DND-41 (cell line): Measurements from ENCODE around the gene ASB8.

Source experiments
- ATAC-seq: fragments of 200-7000 bp; cut with Tn5 transposase; 3 replicates; pipeline ENCODE4 v1.9.1; 2021; ENCODE audit warnings: low read depth; ENCODE audit not compliant: insufficient read depth
- DNase-seq: peaks from one replicate; pipeline ENCODE4 v3.0.0-alpha.2; 2020
- H2AFZ ChIP-seq: 2 replicates; pipeline ENCODE4 v1.6.0; 2012; ENCODE audit warnings: low read depth, low read length
- H3K27ac ChIP-seq: 2 replicates; pipeline ENCODE4 v1.5.1; 2012; ENCODE audit warnings: low read length, inconsistent platforms
- H3K27me3 ChIP-seq: fragments of 200-600 bp; sonication (generic); 2 replicates; pipeline ENCODE4 v1.6.0; 2012; ENCODE audit warnings: low read length, mild to moderate bottlenecking, inconsistent platforms; ENCODE audit not compliant: insufficient read depth, poor library complexity
- H3K36me3 ChIP-seq: 2 replicates; pipeline ENCODE4 v1.5.1; 2012; ENCODE audit warnings: low read length, inconsistent platforms; ENCODE audit not compliant: insufficient read depth
- H3K4me1 ChIP-seq: 2 replicates; pipeline ENCODE4 v1.5.1; 2012; ENCODE audit warnings: mild to moderate bottlenecking, low read length; ENCODE audit not compliant: insufficient read depth
- H3K4me2 ChIP-seq: 2 replicates; pipeline ENCODE4 v1.6.0; 2012; ENCODE audit warnings: mild to moderate bottlenecking, moderate library complexity, low read length, inconsistent platforms; ENCODE audit not compliant: insufficient read depth
- H3K4me3 ChIP-seq, 2 experiments: fragments of 200-600 bp in 1 of 2; shearing (Covaris generic) in 1 of 2; 2 replicates each; pipeline ENCODE4 v1.5.1; 2012 to 2016; ENCODE audit warnings: inconsistent platforms in 2 of 2, low read length in 2 of 2, mild to moderate bottlenecking in 2 of 2, low read depth in 1 of 2, moderate library complexity in 1 of 2
- H3K79me2 ChIP-seq: 2 replicates; pipeline ENCODE4 v1.6.0; 2012; ENCODE audit warnings: low read length, inconsistent platforms; ENCODE audit not compliant: insufficient read depth
- H3K9ac ChIP-seq: 2 replicates; pipeline ENCODE4 v1.6.0; 2012; ENCODE audit warnings: low read depth, mild to moderate bottlenecking, inconsistent platforms, low read length, moderate library complexity
- H3K9me3 ChIP-seq: 2 replicates; pipeline ENCODE4 v1.5.1; 2012; ENCODE audit warnings: low read length, moderate library complexity, mild to moderate bottlenecking, inconsistent platforms; ENCODE audit not compliant: insufficient read depth, severe bottlenecking
- H4K20me1 ChIP-seq: 2 replicates; pipeline ENCODE4 v1.6.0; 2012; ENCODE audit warnings: low read length; ENCODE audit not compliant: insufficient read depth
- EZH2 ChIP-seq: IDR thresholded peaks from 3 replicates; pipeline ENCODE4 v1.6.1; 2012; ENCODE audit warnings: borderline replicate concordance, low read depth, mild to moderate bottlenecking, moderate library complexity, low read length, inconsistent platforms; ENCODE audit not compliant: severe bottlenecking
- TF ChIP-seq, protein P1 (sequence below): IDR thresholded peaks from 2 replicates; pipeline ENCODE4 v1.5.1; 2012; ENCODE audit warnings: borderline replicate concordance, low read length, moderate library complexity, mild to moderate bottlenecking; ENCODE audit not compliant: poor library complexity, severe bottlenecking; ENCODE audit errors: extremely low read depth

Gene ASB8

DNA sequence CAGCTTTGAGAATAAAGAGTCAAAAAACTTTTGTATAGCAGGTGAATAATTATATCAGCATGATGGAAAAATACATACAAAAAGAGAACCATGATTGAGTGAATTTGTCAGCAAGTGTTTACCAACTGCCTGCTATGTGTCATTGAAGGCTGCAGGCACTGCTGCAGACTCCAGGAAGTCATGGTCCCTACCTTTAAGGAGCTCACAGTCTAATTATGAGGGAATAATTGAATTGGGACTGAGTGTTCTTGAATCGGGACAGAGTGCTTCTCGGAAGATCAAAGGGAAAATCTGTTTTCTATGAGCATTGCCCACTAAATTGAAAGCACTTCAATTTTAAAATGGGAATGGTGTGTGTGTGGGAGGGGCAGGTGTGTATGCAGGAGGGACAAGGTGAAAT, 36.3 kb upstream of the ASB8 start:
- Histone ChIP-seq H3K4me2 (no peak overlapping the region), H4K20me1 (no peaks in the 10 kb centered on the region), H3K27me3 (peaks cover 11% of the 10 kb centered on the region), H3K79me2 (no peaks in the 10 kb centered on the region), H3K27ac (no peak overlapping the region), H2AFZ (no peak overlapping the region), H3K4me1 (no peaks in the 10 kb centered on the region), H3K36me3 (no peaks in the 10 kb centered on the region), H3K4me3 (no peak overlapping the region), H3K9ac (no peak overlapping the region), H3K9me3 (no peaks in the 10 kb centered on the region)
- TF ChIP-seq, protein P1, sequence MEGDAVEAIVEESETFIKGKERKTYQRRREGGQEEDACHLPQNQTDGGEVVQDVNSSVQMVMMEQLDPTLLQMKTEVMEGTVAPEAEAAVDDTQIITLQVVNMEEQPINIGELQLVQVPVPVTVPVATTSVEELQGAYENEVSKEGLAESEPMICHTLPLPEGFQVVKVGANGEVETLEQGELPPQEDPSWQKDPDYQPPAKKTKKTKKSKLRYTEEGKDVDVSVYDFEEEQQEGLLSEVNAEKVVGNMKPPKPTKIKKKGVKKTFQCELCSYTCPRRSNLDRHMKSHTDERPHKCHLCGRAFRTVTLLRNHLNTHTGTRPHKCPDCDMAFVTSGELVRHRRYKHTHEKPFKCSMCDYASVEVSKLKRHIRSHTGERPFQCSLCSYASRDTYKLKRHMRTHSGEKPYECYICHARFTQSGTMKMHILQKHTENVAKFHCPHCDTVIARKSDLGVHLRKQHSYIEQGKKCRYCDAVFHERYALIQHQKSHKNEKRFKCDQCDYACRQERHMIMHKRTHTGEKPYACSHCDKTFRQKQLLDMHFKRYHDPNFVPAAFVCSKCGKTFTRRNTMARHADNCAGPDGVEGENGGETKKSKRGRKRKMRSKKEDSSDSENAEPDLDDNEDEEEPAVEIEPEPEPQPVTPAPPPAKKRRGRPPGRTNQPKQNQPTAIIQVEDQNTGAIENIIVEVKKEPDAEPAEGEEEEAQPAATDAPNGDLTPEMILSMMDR = no peak
- no peak for TF ChIP-seq EZH2
- ATAC-seq = no peak
- no peak for DNase-seq

DNA sequence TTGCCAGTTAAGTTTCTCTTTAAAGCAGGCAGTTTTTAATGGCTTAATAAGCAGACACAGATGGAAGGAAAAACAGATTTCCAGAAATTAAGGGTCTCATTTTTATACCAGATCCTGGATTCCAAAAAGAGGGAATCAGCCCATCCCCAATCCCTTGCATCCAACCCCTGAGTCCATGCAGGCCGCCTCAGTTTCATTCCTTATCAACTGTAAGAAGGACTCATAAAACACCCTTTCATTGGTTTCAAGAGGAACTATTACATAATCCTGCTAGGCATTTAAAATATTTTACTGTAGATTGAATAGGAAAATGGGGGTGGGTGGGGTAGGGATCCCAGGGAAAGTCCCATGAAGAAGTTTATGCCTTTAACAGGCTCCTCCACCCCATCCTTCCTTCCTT, 35.5 kb upstream of the ASB8 start:
- Histone ChIP-seq H3K4me2 (no peak overlapping the region), H3K9ac (no peak overlapping the region), H4K20me1 (no peaks in the 10 kb centered on the region), H3K27me3 (peaks cover 19% of the 10 kb centered on the region), H3K79me2 (no peaks in the 10 kb centered on the region), H3K4me3 (no peak overlapping the region), H3K4me1 (no peaks in the 10 kb centered on the region), H3K9me3 (no peaks in the 10 kb centered on the region), H2AFZ (no peak overlapping the region), H3K36me3 (no peaks in the 10 kb centered on the region), H3K27ac (no peak overlapping the region)
- no peak for TF ChIP-seq EZH2
- TF ChIP-seq, protein P1 = no peak
- DNase-seq = no peak
- ATAC-seq = no peak

- Histone ChIP-seq H2AFZ (no peak overlapping the region), H3K27me3 (peaks cover 23% of the 10 kb centered on the region), H3K4me3 (no peak overlapping the region), H3K9me3 (no peaks in the 10 kb centered on the region), H3K9ac (no peak overlapping the region), H4K20me1 (no peaks in the 10 kb centered on the region), H3K36me3 (no peaks in the 10 kb centered on the region), H3K79me2 (no peaks in the 10 kb centered on the region), H3K4me1 (no peaks in the 10 kb centered on the region), H3K27ac (no peak overlapping the region), H3K4me2 (no peak overlapping the region)
- ATAC-seq (no peak), DNase-seq (no peak)
- no peak for TF ChIP-seq EZH2
- TF ChIP-seq, protein P1 = no peak
Measured at GRCh38 chr12:48191096-48191495, 33.8 kb upstream of the ASB8 start.

GRCh38 chr12:48189331-48190125, 32.2 kb upstream of the ASB8 start:
- Histone ChIP-seq H3K9ac (no peak overlapping the region), H3K79me2 (no peaks in the 10 kb centered on the region), H3K27me3 (peaks cover 28% of the 10 kb centered on the region), H3K4me2 (no peak overlapping the region), H2AFZ (no peak overlapping the region), H3K9me3 (no peaks in the 10 kb centered on the region), H3K36me3 (no peaks in the 10 kb centered on the region), H4K20me1 (no peaks in the 10 kb centered on the region), H3K4me1 (no peaks in the 10 kb centered on the region), H3K4me3 (no peak overlapping the region), H3K27ac (no peak overlapping the region)
- ATAC-seq (peak; percentile 90), DNase-seq (peak; percentile 69)
- TF ChIP-seq, protein P1 = peak; percentile 93
- TF ChIP-seq EZH2 = no peak
